Dedifferentiated amniotic fluid mesenchymal stem cell (primary cell): ENCODE data around the gene SH2D2A.
A peak's percentile ranks its signal among the peaks of the same experiment; 100 is the strongest.

ENCODE experiments used
- DNase-seq: peaks from one replicate; pipeline ENCODE4 v3.0.0-alpha.2; 2016; ENCODE audit errors: extremely low spot score

SH2D2A gene

GRCh38 chr1:156823210-156823790 lies 6.7 kb upstream of the SH2D2A start:
- no peak for DNase-seq

GRCh38 chr1:156822680-156823079 lies 6.0 kb upstream of the SH2D2A start:
- no peak for DNase-seq

- no peak for DNase-seq
These were observed 5.2 kb upstream of the SH2D2A start for GRCh38 chr1:156821801-156822200.

- no peak for DNase-seq
These were observed 656 bp downstream of the SH2D2A start for GRCh38 chr1:156815961-156816422.

GRCh38 chr1:156815307-156815826 lies 1.3 kb downstream of the SH2D2A start:
- peak; percentile 38 for DNase-seq

GRCh38 chr1:156814571-156815260 lies 1.9 kb downstream of the SH2D2A start:
- no peak for DNase-seq

GRCh38 chr1:156813750-156814570 lies 2.7 kb downstream of the SH2D2A start:
- no peak for DNase-seq

GRCh38 chr1:156813298-156813697 lies 3.4 kb downstream of the SH2D2A start:
- no peak for DNase-seq

- no peak for DNase-seq
These were observed 4.2 kb downstream of the SH2D2A start for GRCh38 chr1:156812293-156812990.

- DNase-seq, result no peak
These were observed 5.5 kb downstream of the SH2D2A start for GRCh38 chr1:156811168-156811567.

- no peak for DNase-seq
These were observed 6.8 kb downstream of the SH2D2A start for GRCh38 chr1:156809711-156810366.

GRCh38 chr1:156809281-156809680 lies 7.4 kb downstream of the SH2D2A start:
- DNase-seq, result no peak

GRCh38 chr1:156808186-156809030 lies 8.2 kb downstream of the SH2D2A start:
- DNase-seq, result no peak

GRCh38 chr1:156807627-156808026 lies 9.0 kb downstream of the SH2D2A start:
- no peak for DNase-seq

GRCh38 chr1:156806512-156807440 lies 9.9 kb downstream of the SH2D2A start:
- DNase-seq, result no peak

- peak; percentile 70 for DNase-seq
These were observed 10.7 kb downstream of the SH2D2A start for GRCh38 chr1:156805766-156806511.

- DNase-seq, result no peak
These were observed 11.9 kb downstream of the SH2D2A start for GRCh38 chr1:156804572-156805243.

GRCh38 chr1:156804026-156804425 lies 12.6 kb downstream of the SH2D2A start:
- DNase-seq, result no peak
